ENCODE measurements around the gene DCHS2.
A peak's percentile ranks its signal among the peaks of the same experiment; 100 is the strongest.

Gene DCHS2

GRCh38 chr4:154192585-154192984 lies 299.0 kb downstream of the DCHS2 start:
- no peaks in the 10 kb centered on the region for H3K79me1 ChIP-seq (replicated peaks; ENCODE audit: low read length, poor library complexity, severe bottlenecking)

GRCh38 chr4:154189346-154189745 lies 302.3 kb downstream of the DCHS2 start:
- Histone ChIP-seq H4K8ac (ENCODE audit: low read length) (no peak overlapping the region), H3K36me3 (ENCODE audit: control insufficient read depth in 1 of 2, insufficient read depth in 2 of 2, low read depth in 1 of 2, low read length in 2 of 2) (no peaks in the 10 kb centered on the region), H2BK5ac (ENCODE audit: low read depth, low read length, poor library complexity, severe bottlenecking) (no peak overlapping the region), H3K27ac (ENCODE audit: low read length, poor library complexity, severe bottlenecking) (no peak overlapping the region), H2AFZ (ENCODE audit: low read depth, low read length) (no peak overlapping the region), H2BK12ac (ENCODE audit: low read length in 2 of 2) (no peak overlapping the region), H3K9me3 (ENCODE audit: control insufficient read depth, low read length) (no peaks in the 10 kb centered on the region), H2AK5ac (ENCODE audit: low read length, severe bottlenecking) (no peak overlapping the region), H3K27me3 (ENCODE audit: control insufficient read depth in 1 of 2, insufficient read depth in 1 of 2, low read length in 2 of 2) (no peaks in the 10 kb centered on the region), H3K4me3 (ENCODE audit: insufficient read depth in 1 of 2, low read depth in 1 of 2, low read length in 2 of 2) (no peak overlapping the region), H2BK15ac (ENCODE audit: low read depth, poor library complexity, severe bottlenecking) (peak overlapping the region; percentile 38), H2BK120ac (ENCODE audit: low read depth, low read length) (no peak overlapping the region), H3K18ac (ENCODE audit: low read depth in 1 of 2, low read length in 2 of 2) (peak overlapping the region in 1 of 2 experiments; percentile 6), H3K14ac (ENCODE audit: low read length in 2 of 2) (no peak overlapping the region), H3K23ac (ENCODE audit: low read length in 2 of 2) (no peak overlapping the region), H3K9ac (ENCODE audit: low read length) (peak overlapping the region; percentile 1), H3K4me1 (ENCODE audit: control insufficient read depth, insufficient read depth, low read depth, low read length) (no peaks in the 10 kb centered on the region), H3K4me2 (ENCODE audit: low read length, poor library complexity, severe bottlenecking) (no peak overlapping the region), H3K4ac (ENCODE audit: low read depth in 1 of 2, low read length in 2 of 2) (no peak overlapping the region), H4K91ac (ENCODE audit: low read length) (no peak overlapping the region), H3K79me1 (replicated peaks; ENCODE audit: low read length, poor library complexity, severe bottlenecking) (no peaks in the 10 kb centered on the region)
- WGBS, result 55% methylated on average over 3 of the region's 4 CpGs
- peak; percentile 60 for DNase-seq

More at GRCh38 chr4:154192585-154192984, 299.0 kb downstream of the DCHS2 start:
- Histone ChIP-seq H3K4me3 (ENCODE audit: insufficient read depth in 1 of 2, low read depth in 1 of 2, low read length in 2 of 2) (no peak overlapping the region), H4K8ac (ENCODE audit: low read length) (no peak overlapping the region), H3K27me3 (ENCODE audit: control insufficient read depth in 1 of 2, insufficient read depth in 1 of 2, low read length in 2 of 2) (no peaks in the 10 kb centered on the region), H3K36me3 (ENCODE audit: control insufficient read depth in 1 of 2, insufficient read depth in 2 of 2, low read depth in 1 of 2, low read length in 2 of 2) (no peaks in the 10 kb centered on the region), H3K9me3 (ENCODE audit: control insufficient read depth, low read length) (peaks cover 6% of the 10 kb centered on the region), H2AFZ (ENCODE audit: low read depth, low read length) (no peak overlapping the region), H2BK12ac (ENCODE audit: low read length in 2 of 2) (no peak overlapping the region), H3K4me2 (ENCODE audit: low read length, poor library complexity, severe bottlenecking) (no peak overlapping the region), H4K91ac (ENCODE audit: low read length) (no peak overlapping the region), H3K9ac (ENCODE audit: low read length) (no peak overlapping the region), H2BK15ac (ENCODE audit: low read depth, poor library complexity, severe bottlenecking) (no peak overlapping the region), H3K18ac (ENCODE audit: low read depth in 1 of 2, low read length in 2 of 2) (no peak overlapping the region), H3K4me1 (ENCODE audit: control insufficient read depth, insufficient read depth, low read depth, low read length) (no peaks in the 10 kb centered on the region), H3K4ac (ENCODE audit: low read depth in 1 of 2, low read length in 2 of 2) (no peak overlapping the region), H3K27ac (ENCODE audit: low read length, poor library complexity, severe bottlenecking) (no peak overlapping the region), H2AK5ac (ENCODE audit: low read length, severe bottlenecking) (no peak overlapping the region), H3K14ac (ENCODE audit: low read length in 2 of 2) (no peak overlapping the region), H2BK120ac (ENCODE audit: low read depth, low read length) (no peak overlapping the region), H2BK5ac (ENCODE audit: low read depth, low read length, poor library complexity, severe bottlenecking) (no peak overlapping the region), H3K23ac (ENCODE audit: low read length in 2 of 2) (no peak overlapping the region)
- DNase-seq, result no peak
- 96% methylated on average over 8 of the region's 8 CpGs for WGBS

- Histone ChIP-seq H2BK15ac (ENCODE audit: low read depth, poor library complexity, severe bottlenecking) (no peak overlapping the region), H3K18ac (ENCODE audit: low read depth in 1 of 2, low read length in 2 of 2) (no peak overlapping the region), H3K36me3 (ENCODE audit: control insufficient read depth in 1 of 2, insufficient read depth in 2 of 2, low read depth in 1 of 2, low read length in 2 of 2) (no peaks in the 10 kb centered on the region), H3K23ac (ENCODE audit: low read length in 2 of 2) (no peak overlapping the region), H3K79me1 (replicated peaks; ENCODE audit: low read length, poor library complexity, severe bottlenecking) (no peaks in the 10 kb centered on the region), H3K4me2 (ENCODE audit: low read length, poor library complexity, severe bottlenecking) (no peak overlapping the region), H3K4me1 (ENCODE audit: control insufficient read depth, insufficient read depth, low read depth, low read length) (no peaks in the 10 kb centered on the region), H3K4me3 (ENCODE audit: insufficient read depth in 1 of 2, low read depth in 1 of 2, low read length in 2 of 2) (no peak overlapping the region), H3K9ac (ENCODE audit: low read length) (no peak overlapping the region), H2BK120ac (ENCODE audit: low read depth, low read length) (no peak overlapping the region), H3K4ac (ENCODE audit: low read depth in 1 of 2, low read length in 2 of 2) (no peak overlapping the region), H2BK5ac (ENCODE audit: low read depth, low read length, poor library complexity, severe bottlenecking) (no peak overlapping the region), H3K14ac (ENCODE audit: low read length in 2 of 2) (no peak overlapping the region), H4K91ac (ENCODE audit: low read length) (no peak overlapping the region), H3K9me3 (ENCODE audit: control insufficient read depth, low read length) (no peaks in the 10 kb centered on the region), H3K27me3 (ENCODE audit: control insufficient read depth in 1 of 2, insufficient read depth in 1 of 2, low read length in 2 of 2) (no peaks in the 10 kb centered on the region), H2AK5ac (ENCODE audit: low read length, severe bottlenecking) (no peak overlapping the region), H2AFZ (ENCODE audit: low read depth, low read length) (no peak overlapping the region), H4K8ac (ENCODE audit: low read length) (no peak overlapping the region), H2BK12ac (ENCODE audit: low read length in 2 of 2) (peak overlapping the region in 1 of 2 experiments; percentile 47), H3K27ac (ENCODE audit: low read length, poor library complexity, severe bottlenecking) (no peak overlapping the region)
- 93% methylated on average over 3 of the region's 3 CpGs for WGBS
- no peak for DNase-seq
Observed at GRCh38 chr4:154186888-154187287, 304.7 kb downstream of the DCHS2 start.

GRCh38 chr4:154186035-154186434 lies 305.6 kb downstream of the DCHS2 start:
- Histone ChIP-seq H3K14ac (ENCODE audit: low read length in 2 of 2) (peak overlapping the region in 1 of 2 experiments; percentile 77), H3K18ac (ENCODE audit: low read depth in 1 of 2, low read length in 2 of 2) (peak overlapping the region in 1 of 2 experiments; percentile 87), H4K8ac (ENCODE audit: low read length) (peak overlapping the region; percentile 69), H2BK12ac (ENCODE audit: low read length in 2 of 2) (peak overlapping the region in 1 of 2 experiments; percentile 55), H3K4me1 (ENCODE audit: control insufficient read depth, insufficient read depth, low read depth, low read length) (no peaks in the 10 kb centered on the region), H4K91ac (ENCODE audit: low read length) (no peak overlapping the region), H2AFZ (ENCODE audit: low read depth, low read length) (no peak overlapping the region), H2BK15ac (ENCODE audit: low read depth, poor library complexity, severe bottlenecking) (no peak overlapping the region), H3K79me1 (replicated peaks; ENCODE audit: low read length, poor library complexity, severe bottlenecking) (no peaks in the 10 kb centered on the region), H3K4me2 (ENCODE audit: low read length, poor library complexity, severe bottlenecking) (no peak overlapping the region), H3K4ac (ENCODE audit: low read depth in 1 of 2, low read length in 2 of 2) (peak overlapping the region in 1 of 2 experiments; percentile 19), H2AK5ac (ENCODE audit: low read length, severe bottlenecking) (no peak overlapping the region), H3K36me3 (ENCODE audit: control insufficient read depth in 1 of 2, insufficient read depth in 2 of 2, low read depth in 1 of 2, low read length in 2 of 2) (no peaks in the 10 kb centered on the region), H3K9me3 (ENCODE audit: control insufficient read depth, low read length) (no peaks in the 10 kb centered on the region), H2BK5ac (ENCODE audit: low read depth, low read length, poor library complexity, severe bottlenecking) (no peak overlapping the region), H2BK120ac (ENCODE audit: low read depth, low read length) (no peak overlapping the region), H3K27me3 (ENCODE audit: control insufficient read depth in 1 of 2, insufficient read depth in 1 of 2, low read length in 2 of 2) (no peaks in the 10 kb centered on the region), H3K27ac (ENCODE audit: low read length, poor library complexity, severe bottlenecking) (no peak overlapping the region), H3K4me3 (ENCODE audit: insufficient read depth in 1 of 2, low read depth in 1 of 2, low read length in 2 of 2) (no peak overlapping the region), H3K23ac (ENCODE audit: low read length in 2 of 2) (peak overlapping the region in 1 of 2 experiments; percentile 84), H3K9ac (ENCODE audit: low read length) (no peak overlapping the region)
- WGBS, result 85% methylated on average over 6 of the region's 6 CpGs
- DNase-seq, result no peak

All from mesenchymal stem cell (in vitro differentiated cells and primary cell).